ENCODE measurements around the gene SPATA18.
"Not testable (repeated sequence)": the region's sequence is repeated elsewhere in the genome, so short reads cannot be mapped to it uniquely, and the experiment has no call there.

Gene SPATA18

DNA sequence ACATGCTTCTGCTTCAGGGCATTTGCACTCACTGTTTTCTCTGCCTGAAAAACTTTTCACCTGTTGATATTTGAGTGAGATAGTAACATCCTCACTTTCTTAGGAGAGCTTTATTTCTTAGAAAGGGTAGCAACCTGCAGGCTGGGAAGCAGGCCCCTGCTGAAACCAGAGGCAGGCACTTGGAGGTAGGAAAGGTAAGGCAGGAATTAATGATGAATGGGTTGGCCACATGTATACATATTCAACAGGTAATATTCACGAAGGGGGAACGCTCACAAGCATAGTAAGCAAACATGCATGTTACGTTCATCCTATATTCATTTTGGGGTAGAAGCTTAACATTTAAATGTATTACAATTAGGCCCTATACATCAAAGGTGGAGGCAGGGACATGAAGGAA, 3.1 kb downstream of the SPATA18 start:
- no peak for DNase-seq

DNA sequence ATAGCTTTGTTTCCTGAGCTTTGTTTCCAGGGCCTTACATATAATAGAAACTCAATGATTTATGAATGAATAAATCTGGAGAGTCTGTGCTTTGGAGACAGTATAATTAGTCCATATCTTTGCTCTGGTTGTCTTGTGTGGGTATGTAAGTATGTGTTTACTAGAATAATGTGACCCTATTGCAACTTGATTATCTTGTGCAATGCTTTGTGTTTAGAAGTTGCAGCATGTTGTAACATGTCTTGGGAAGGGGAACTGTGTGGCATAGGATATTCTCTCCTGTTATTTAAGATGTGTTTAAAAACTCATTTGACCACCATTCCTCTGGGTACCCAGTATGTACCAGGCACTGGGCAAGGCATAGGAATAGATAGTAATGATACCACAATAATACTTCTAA, 6.1 kb downstream of the SPATA18 start:
- no peak for DNase-seq

DNA sequence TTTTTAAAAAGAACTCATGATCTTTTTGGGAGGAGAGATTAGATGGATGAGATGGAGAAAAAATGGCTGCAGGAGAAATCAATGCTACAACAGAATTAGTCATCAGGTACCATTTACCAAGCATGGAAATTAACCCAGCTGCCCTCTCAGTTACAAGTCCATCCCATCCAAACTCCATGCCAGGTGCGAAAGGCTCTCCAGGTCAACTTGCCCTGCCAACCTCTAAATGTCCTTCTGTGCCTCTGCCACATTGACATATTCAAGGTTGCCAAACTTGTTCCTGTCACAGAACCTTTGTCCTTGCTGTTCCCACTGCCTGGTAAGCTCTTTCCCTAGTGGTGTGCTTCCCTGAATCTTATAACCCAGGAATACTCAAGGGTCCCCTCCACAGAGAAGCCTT, 7.2 kb downstream of the SPATA18 start:
- no peak for DNase-seq

DNA sequence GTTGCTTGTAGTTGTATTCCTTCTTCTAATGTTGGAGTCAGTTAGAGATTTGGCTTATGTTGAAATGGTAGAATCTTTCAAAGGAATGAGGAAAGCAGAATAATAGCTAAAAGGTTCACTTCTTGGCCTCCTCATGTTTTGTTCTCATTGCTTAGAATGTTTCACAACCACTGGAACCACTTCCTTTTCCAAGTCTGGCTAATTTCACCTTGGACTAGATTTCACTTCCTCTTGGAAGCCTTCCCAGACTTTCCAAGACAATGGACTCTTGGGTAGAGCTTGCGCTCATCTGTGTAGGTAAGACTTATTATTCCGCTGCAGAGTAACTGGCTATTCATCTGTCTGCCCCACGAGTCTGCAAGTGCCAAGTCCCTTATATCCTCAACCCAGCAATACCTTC, 8.3 kb downstream of the SPATA18 start:
- DNase-seq = no peak

DNA sequence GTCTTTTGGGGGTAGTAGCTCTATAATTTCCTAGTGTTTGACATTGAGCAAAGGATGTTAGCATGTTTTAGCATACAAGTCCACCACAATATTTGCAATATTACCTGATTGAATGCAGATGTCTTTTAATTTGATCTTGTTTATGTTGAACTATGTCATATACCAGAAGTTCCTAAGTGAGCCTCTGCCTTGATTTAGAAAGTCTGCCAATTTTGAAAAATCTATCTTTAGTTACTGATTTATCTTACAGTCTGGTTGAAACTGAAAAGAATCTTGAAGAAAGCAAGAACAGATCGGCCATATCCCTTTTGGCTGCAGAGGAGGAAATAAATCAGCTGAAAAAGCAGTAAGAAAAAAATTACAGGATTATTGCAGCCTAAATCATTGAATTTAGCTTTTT, 18.5 kb downstream of the SPATA18 start:
- no peak for DNase-seq

DNA sequence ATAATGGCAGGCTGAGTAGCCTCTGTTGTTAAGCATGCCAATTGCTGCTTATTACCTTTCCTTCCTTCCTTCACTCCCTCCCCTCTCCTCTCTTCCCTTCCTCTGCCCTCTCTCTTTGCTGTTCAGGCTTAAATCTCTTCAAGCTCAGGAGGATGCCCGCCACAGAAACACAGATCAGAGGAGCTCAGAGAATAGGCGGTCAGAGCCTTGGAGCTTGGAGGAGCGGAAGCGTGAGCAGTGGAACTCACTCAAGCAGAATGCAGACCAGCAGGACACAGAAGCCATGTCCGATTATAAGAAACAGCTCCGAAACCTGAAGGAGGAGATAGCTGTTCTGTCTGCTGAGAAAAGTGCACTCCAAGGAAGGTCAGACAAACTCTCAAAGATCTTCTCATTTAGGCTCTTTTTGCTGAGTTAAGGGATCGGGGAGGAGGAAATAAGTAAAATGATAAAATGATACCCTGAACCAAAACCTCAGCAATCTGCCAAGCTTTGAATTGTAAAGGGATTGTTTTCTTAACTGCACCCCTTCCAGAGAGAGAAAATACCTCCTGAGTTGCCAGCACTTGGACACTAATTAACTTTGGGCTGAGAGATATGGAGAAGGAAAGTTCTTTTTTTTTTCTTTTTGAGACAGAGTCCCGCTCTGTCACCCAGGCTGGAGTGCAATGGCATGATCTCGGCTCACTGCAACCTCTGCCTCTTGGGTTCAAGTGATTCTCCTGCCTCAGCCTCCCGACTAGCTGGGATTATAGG, 20.9 kb downstream of the SPATA18 start:
- no peak for DNase-seq

DNA sequence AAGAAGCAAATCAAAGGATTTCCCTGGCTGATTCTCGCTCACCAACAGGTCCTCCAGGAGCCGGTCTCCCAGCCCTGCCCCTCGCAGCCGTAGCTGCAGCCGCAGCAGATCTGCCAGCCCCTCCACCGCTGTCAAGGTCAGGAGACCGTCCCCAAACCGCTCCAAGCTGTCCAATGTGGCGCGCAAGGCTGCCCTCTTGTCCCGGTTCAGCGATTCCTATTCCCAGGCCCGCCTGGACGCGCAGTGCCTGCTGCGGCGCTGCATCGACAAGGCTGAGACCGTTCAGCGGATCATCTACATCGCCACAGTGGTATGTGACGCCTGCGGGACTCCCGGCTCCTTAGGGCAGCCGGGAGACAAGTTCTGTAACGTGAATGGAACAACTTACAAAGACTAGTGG, 25.6 kb downstream of the SPATA18 start:
- DNase-seq = no peak

DNA sequence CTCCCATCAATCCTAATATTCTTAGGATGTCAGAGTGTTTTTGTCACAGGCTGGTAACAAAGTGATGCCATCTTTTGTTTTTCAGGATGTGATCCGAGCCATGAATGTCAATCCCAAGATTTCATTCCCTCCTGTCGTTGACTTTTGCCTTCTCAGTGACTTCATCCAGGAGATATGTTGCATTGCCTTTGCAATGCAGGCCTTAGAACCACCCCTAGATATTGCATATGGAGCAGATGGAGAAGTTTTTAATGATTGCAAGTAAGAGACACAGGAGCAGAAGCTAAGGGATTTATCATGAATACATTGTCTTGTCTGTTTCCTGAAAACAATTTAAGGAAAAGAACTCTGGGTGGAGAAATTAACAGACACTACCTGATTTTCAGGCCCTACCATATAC, 28.6 kb downstream of the SPATA18 start:
- DNase-seq = no peak

DNA sequence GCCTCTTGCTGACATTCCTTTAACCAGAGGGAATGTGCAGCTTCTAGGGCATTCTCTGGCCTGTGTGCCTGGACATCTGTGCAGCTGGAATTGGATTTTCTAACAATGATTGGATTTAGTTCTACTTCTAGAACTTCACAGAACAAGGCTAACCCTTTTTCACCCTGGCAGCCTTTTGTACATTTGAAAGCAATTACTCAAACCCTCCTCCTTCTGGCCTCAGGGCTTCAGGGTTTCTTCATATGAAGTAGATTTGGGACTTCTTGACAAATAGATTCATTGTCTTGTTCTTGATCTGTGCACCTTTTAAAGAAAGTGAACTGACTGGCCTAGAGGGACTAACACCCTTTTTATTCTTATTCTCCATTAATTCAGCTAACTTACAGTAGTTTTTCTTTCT, 30.1 kb downstream of the SPATA18 start:
- DNase-seq = no peak

DNA sequence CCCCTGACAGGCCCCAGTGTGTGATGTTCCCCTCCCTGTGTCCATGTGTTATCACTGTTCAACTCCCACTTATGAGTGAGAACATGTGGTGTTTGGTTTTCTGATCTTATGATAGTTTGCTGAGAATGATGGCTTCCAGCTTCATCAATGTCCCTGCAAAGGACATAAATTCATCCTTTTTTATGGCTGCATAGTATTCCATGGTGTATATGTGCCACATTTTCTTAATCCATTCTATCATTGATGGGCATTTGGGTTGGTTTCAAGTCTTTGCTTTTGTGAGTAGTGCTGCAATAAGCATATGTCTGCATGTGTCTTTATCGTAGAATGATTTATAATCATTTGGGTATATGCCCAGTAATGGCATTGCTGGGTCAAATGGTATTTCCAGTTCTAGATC, 35.3 kb downstream of the SPATA18 start:
- DNase-seq = not testable (repeated sequence)

DNA sequence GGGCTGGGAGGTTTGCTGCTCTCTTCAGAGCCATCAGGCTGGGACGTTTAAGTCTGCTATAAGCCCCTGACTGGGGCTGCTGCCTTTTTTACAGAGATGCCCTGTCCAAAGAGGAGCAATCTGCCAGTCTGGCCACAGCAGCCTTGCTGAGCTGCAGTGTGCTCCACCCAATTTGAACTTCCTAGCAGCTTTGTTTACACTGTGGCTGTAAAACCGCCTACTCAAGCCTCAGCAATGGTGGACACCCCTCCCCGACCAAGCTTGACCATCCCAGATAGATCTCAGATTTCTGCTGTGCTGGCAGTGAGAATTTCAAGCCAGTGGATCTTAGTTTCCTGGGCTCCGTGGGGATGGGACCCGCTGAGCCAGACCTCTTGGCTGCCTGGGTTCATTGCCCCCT, 40.7 kb downstream of the SPATA18 start:
- DNase-seq = no peak

DNA sequence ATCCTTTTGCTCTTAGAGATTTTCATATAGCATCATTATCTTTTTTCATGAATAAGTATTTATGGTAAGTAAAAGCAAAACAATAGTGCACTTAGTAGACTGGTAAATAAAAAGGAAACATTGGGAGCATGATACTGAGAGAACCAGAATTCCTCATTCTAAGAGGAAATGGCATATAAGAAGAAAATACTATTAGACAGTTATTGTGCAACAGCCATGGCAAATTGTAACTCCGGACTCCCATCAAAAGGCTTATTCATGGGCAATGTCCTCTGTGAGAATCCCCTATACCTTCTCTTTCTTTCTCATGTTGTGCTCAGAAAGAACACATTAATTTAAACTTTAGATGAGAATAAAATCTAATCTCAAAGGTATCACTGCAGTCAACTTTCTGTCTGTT, 42.4 kb downstream of the SPATA18 start:
- DNase-seq = no peak

DNA sequence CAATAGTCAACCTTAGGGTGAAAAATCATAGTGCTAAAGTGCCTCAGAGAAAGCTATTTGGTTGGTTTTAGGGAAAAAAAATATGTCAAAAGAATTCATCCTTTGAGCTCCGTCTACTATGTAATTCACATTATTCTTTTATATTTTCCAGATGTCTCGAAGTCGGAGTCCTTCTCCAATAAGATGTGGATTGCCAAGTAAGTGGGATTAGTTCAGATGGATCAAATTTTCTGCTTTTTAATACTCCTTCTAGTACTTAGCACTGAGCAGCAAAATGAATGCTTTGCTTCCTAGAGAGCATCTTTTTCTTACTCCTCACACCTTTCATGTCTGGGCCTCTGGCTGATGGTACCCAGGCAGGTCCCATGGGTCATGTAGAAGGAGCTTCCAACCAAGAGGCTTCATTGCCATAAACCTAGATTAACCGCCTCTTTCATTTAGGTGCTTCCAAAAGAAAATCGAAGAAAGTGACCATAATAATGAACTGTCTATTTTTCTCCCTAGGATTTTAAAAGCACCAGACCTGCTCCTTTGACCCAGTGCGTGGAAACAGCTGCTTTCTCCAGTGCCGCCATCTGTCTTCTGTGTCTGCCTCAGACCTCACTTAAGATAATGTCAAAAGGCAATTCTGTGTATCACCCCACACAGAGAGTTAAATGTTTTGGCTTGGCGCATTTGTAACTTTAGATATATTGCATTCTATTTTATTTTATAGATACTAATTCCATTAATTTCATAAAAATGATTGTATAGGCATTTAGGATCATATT, 43.5 kb downstream of the SPATA18 start:
- no peak for DNase-seq

DNA sequence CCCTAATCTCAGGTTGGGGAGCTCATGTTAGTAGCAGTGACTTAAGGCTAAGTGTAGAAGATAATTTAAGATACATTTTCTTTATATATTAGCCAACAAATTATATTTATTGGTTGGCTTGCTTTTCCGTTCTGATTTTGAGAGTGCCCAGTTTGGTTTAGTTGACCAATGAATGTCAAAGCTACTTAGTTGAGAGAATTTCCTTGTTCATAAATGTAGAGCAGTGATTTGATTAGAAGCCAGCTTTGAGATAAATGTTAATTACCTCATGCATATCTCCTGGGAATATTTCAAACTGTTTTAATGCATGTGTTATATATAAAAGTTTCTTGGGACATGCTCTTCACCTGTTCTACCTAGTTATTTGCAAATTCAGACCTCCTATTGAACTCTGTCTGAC, 44.3 kb downstream of the SPATA18 start:
- no peak for DNase-seq

DNA sequence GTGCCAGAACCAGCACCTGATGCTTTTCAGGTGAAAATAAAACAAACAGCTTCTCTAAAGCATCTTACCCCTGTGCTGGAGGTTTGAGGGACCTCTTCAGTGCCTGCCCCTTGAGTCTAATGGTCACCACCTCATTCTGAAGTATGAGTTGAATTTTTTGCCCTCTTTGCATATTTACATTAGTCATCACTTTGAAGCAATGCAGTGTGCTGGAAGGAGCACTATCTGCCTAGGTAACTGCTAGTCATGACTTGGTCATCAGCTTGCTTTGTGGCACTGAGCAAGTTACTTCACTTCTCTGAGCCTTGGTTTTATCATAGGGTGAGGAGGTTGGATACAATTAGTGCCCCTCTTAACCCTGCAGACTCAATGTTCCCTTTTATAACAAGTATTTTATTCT, 44.9 kb downstream of the SPATA18 start:
- no peak for DNase-seq

DNA sequence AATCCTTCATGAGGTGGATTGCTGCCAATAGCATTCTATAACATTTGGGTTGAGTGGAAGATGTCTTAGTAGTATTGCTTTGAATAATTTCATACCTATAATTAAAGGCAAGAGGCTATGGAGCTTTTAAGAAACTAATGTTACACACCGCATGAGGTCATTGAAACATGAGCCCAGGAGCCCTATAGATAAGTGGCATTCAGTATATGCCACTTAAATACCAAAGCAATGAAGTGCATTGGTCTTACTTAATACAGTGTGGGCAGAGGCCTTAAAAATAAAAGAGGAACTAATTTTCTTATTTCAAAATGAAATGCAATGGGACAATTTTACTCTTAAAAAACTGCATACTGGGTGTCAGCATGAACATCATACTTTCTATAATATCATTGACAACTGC, 47.5 kb downstream of the SPATA18 start:
- no peak for DNase-seq

DNA sequence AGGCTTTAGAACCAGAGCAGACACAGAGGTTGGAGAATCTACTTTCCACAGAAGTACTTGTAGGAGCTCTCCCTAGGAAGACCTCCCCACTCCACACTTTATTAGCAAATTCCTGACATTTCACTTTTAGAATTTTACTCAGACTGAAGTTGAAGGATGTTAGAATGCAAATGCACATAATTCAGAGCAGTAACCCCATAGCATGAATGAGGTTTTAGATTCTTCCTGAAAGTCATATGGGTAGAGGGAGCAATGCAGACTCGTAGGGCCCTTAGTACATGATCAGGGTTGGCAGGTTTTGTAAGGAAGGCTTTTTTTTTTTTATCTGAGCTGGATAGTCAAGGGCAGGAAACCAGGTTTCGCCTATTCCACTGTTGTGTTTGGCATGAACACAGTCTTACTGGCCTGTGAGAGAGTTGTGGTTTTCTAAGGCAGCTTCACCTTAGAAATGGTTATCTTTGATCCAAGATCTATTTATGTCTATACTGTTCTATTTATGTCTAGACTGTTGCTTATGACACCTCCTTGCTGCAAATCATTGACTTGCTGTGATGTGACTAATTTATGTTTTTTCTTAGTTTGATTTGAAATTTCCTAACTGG, 48.9 kb downstream of the SPATA18 start:
- no peak for DNase-seq

DNA sequence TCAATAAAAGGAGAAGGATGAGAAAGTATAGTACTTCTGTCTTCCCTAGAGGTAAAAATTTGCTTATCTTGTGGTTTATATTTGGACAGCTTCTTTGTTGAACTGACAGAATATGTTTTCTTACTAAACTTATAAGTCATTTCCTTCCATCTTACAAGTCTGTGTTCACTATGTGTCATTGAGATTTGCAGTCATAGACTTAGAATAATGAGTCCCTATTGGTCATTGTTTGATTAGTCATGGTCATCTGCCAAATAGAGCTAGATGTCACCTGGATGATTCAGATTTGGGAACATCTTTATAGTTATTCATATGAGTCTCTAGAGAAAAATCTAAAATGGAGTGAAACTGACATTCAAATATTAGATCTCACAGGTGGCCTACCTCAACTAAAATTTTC, 51.5 kb downstream of the SPATA18 start:
- DNase-seq = no peak

DNA sequence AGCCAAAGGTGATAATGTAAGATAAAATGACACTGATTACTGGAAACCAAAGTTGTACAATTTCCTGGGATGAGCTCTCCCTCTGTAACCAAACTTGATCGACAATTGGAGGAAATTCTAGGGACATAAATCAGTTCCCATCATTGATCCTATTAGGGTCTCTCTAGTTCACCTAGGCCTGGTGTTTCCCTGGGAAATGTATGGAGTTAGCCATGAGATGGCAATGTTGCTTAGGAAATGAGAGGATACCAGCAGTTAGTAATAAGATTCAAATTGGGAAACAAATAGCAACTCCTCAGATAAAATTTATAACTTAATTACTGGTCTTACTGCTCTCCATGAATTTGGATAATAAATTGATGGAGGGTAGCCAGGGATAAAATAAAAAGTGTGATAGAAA, 52.2 kb downstream of the SPATA18 start:
- no peak for DNase-seq

DNA sequence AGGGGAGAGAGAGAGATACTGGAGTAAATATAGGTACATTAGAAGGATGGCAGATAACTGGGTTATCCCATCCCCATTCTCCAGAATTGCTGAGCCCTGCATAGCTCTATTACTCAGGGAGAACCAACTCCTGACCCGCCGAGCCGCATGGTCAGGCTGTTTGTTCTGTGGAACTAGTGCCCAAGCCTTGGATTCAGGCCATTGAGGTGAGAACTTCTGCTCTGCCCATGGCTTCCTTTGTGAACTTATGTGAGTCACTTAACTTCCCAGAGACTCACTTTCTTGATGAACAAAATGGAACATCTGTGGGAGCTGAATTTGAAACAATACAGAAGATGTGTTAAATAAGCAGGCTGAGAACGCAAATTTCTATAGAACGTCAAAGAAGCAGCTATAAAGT, 54.2 kb downstream of the SPATA18 start:
- DNase-seq = no peak

DNA sequence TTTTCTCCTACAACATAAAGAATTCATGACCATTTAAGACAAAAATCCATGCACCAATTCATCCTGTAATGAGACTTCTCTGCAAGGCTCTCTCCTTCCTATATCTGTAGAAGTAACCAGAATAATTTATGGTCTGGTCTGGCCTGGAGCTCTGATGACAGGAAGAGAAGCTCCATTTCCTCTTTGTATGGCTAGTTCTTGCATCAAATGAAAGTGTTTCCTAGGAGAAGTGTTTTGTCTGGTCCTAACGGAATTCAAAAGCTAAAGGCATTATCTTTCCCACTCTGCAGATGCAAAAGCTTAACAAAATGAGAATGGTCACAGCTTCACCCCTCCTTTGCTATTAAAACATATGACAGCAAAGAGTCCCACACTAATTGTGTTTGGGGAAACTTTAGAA, 55.1 kb downstream of the SPATA18 start:
- no peak for DNase-seq

DNA sequence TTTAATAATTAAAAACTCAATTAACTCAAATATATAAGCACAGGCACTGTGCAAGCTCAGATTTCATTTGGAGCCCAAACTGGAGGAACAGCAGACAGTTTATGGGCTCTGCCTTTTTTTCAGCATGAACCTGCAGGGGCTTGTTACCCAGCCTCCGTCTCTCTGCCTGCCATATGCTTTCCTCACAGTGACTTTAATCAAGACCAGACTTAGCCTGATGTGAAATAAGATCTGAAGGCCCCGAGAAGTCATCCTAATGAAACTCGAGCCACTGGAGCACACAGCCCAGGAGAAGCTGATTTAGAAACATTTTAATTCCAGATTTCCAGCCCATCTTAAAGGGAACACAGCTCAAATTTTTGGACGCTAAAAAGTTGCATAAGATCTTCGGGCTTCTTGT, 55.6 kb downstream of the SPATA18 start:
- DNase-seq = no peak

DNA sequence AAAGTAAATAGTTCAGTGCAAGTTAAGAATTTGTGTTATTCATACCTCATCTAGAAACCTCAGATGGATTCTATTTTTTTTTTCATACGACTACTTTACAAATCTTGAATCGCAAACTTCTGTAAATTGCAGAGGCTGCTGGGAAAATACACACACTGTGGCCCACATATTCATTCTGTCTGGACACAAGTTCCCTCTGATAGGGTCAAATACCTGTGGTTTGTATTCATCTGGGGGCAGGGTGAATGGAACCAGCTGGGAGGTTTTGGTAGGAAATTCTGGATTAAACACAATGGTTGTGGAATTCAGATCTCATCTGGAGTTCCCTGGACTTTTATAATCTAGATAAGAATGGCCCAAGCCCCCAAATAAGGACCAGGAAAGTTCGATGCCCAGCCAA, 56.2 kb downstream of the SPATA18 start:
- no peak for DNase-seq

DNA sequence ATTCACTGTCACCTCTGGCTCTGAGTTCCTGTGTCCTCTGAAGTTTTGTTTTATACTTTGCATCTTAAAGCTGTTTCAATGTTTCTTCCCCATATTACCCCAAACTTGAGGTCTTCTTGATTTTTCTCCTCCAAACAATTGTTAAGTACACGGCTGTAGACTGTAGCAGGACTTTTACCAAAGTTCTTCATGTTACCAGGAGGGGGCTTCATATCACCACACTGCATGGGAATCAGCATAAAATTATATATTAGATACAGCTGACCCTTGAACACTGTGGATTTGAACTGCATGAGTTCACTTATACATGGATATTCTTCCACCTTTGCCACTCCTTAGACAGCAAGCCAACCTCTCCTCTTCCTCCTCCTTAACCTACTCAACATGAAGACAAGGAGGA, 56.6 kb downstream of the SPATA18 start:
- DNase-seq = no peak
